ENCODE results near the gene FURIN.

Gene FURIN

GRCh38 chr15:90829942-90830440 lies 38.4 kb upstream of the FURIN start:
- DNase-seq = no peak
- TF ChIP-seq CTCF (IDR thresholded peaks at IDR 0.05; ENCODE audit: low read depth, low read length, missing control alignments) = no peak
- in situ Hi-C loops (cut with HindIII; ENCODE audit: low pct_ligation_motif_present, low sequenced_read_pairs) = no loop called here
- Histone ChIP-seq H3K36me3 (replicated peaks) (no peaks in the 10 kb centered on the region), H3K27me3 (replicated peaks) (no peaks in the 10 kb centered on the region), H3K4me3 (ENCODE audit: low read depth, low read length) (no peak overlapping the region), H3K27ac (no peak overlapping the region)

GRCh38 chr15:90834626-90835025 lies 33.8 kb upstream of the FURIN start:
- H3K27me3 ChIP-seq (replicated peaks) = no peaks in the 10 kb centered on the region
- no peak for TF ChIP-seq CTCF (IDR thresholded peaks at IDR 0.05; ENCODE audit: low read depth, low read length, missing control alignments)
- no peak for DNase-seq
- no peaks in the 10 kb centered on the region for H3K36me3 ChIP-seq (replicated peaks)
- no peak overlapping the region for H3K4me3 ChIP-seq (ENCODE audit: low read depth, low read length)
- in situ Hi-C loops (cut with HindIII; ENCODE audit: low pct_ligation_motif_present, low sequenced_read_pairs) = no loop called here
- no peak overlapping the region for H3K27ac ChIP-seq

- in situ Hi-C loops (cut with HindIII; ENCODE audit: low pct_ligation_motif_present, low sequenced_read_pairs) = no loop called here
- Histone ChIP-seq H3K27ac (no peak overlapping the region), H3K27me3 (replicated peaks) (no peaks in the 10 kb centered on the region), H3K36me3 (replicated peaks) (no peaks in the 10 kb centered on the region), H3K4me3 (ENCODE audit: low read depth, low read length) (no peak overlapping the region)
- TF ChIP-seq CTCF (IDR thresholded peaks at IDR 0.05; ENCODE audit: low read depth, low read length, missing control alignments) = no peak
- DNase-seq = peak; percentile 54
Observed at GRCh38 chr15:90836296-90836871, 32.0 kb upstream of the FURIN start.

- H3K4me3 ChIP-seq (ENCODE audit: low read depth, low read length) = no peak overlapping the region
- DNase-seq = no peak
- no peaks in the 10 kb centered on the region for H3K27me3 ChIP-seq (replicated peaks)
- no peaks in the 10 kb centered on the region for H3K36me3 ChIP-seq (replicated peaks)
- H3K27ac ChIP-seq = no peak overlapping the region
- TF ChIP-seq CTCF (IDR thresholded peaks at IDR 0.05; ENCODE audit: low read depth, low read length, missing control alignments) = no peak
- in situ Hi-C loops (cut with HindIII; ENCODE audit: low pct_ligation_motif_present, low sequenced_read_pairs) = no loop called here
Observed at GRCh38 chr15:90837094-90837493, 31.3 kb upstream of the FURIN start.

- no peak for DNase-seq
- in situ Hi-C loops (cut with HindIII; ENCODE audit: low pct_ligation_motif_present, low sequenced_read_pairs) = no loop called here
- Histone ChIP-seq H3K27me3 (replicated peaks) (no peaks in the 10 kb centered on the region), H3K4me3 (ENCODE audit: low read depth, low read length) (no peak overlapping the region), H3K36me3 (replicated peaks) (no peaks in the 10 kb centered on the region), H3K27ac (no peak overlapping the region)
- no peak for TF ChIP-seq CTCF (IDR thresholded peaks at IDR 0.05; ENCODE audit: low read depth, low read length, missing control alignments)
Observed at GRCh38 chr15:90838139-90838538, 30.2 kb upstream of the FURIN start.

GRCh38 chr15:90838544-90838943 lies 29.8 kb upstream of the FURIN start:
- H3K27ac ChIP-seq = no peak overlapping the region
- no peaks in the 10 kb centered on the region for H3K36me3 ChIP-seq (replicated peaks)
- TF ChIP-seq CTCF (IDR thresholded peaks at IDR 0.05; ENCODE audit: low read depth, low read length, missing control alignments) = no peak
- H3K4me3 ChIP-seq (ENCODE audit: low read depth, low read length) = no peak overlapping the region
- DNase-seq = no peak
- in situ Hi-C loops (cut with HindIII; ENCODE audit: low pct_ligation_motif_present, low sequenced_read_pairs) = no loop called here
- H3K27me3 ChIP-seq (replicated peaks) = no peaks in the 10 kb centered on the region
